GM12872 (cell line): ENCODE results near the gene RASD1.

ENCODE experiments used
- TF ChIP-seq, protein P1 (sequence below): IDR thresholded peaks from 3 replicates; pipeline ENCODE4 v1.5.1; 2011; ENCODE audit warnings: low read depth, mild to moderate bottlenecking, low read length, moderate library complexity; ENCODE audit not compliant: insufficient read depth

RASD1 gene

DNA sequence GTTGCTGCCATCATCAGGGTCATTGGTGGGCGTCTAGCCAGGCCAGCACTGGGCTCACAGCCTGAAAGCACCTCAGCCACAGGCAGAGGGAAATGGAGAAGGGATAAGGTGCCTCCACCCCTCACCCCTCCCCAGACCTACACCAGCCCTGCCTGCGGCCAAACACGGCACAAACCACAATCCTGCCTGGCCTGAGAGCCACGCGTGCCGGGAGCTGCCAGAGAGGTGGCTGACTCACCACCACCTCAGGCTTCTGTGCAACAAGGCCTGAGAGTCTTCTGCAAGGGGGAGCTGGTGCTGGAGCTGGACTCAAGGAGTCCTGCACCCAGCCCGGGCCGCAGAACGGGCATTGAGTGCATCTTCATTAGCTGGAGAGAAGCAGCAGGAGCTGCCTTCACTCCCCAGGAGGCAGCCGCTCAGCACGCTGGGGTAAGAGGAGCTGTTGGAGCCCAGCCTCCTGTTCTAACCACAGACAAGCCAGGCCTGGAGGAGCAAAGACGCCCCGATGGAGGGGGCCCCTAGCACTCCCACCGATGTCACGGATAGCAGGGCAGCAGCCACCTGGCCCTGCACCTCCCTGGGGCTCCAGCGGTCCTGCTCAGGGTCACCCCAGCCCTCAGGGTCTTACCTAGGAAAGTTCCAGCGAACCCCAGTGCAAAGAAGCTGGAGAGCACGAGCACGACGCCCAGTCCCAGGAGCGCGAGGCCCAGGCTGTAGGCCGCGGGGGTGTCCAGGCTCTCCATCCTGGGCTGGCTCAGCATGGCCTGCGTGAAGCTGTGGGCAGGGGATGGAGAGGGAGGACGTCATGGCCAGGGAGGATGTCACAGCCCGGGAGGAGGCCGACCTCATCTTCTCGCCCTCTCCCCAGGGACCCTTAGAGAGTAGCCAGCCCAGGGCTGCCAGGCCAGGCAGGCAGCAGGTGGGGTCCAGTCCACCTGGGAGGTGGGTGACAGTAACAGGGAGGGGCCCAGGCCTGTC, 16.0 kb upstream of the RASD1 start:
- TF ChIP-seq, protein P1, sequence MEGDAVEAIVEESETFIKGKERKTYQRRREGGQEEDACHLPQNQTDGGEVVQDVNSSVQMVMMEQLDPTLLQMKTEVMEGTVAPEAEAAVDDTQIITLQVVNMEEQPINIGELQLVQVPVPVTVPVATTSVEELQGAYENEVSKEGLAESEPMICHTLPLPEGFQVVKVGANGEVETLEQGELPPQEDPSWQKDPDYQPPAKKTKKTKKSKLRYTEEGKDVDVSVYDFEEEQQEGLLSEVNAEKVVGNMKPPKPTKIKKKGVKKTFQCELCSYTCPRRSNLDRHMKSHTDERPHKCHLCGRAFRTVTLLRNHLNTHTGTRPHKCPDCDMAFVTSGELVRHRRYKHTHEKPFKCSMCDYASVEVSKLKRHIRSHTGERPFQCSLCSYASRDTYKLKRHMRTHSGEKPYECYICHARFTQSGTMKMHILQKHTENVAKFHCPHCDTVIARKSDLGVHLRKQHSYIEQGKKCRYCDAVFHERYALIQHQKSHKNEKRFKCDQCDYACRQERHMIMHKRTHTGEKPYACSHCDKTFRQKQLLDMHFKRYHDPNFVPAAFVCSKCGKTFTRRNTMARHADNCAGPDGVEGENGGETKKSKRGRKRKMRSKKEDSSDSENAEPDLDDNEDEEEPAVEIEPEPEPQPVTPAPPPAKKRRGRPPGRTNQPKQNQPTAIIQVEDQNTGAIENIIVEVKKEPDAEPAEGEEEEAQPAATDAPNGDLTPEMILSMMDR: no peak

DNA sequence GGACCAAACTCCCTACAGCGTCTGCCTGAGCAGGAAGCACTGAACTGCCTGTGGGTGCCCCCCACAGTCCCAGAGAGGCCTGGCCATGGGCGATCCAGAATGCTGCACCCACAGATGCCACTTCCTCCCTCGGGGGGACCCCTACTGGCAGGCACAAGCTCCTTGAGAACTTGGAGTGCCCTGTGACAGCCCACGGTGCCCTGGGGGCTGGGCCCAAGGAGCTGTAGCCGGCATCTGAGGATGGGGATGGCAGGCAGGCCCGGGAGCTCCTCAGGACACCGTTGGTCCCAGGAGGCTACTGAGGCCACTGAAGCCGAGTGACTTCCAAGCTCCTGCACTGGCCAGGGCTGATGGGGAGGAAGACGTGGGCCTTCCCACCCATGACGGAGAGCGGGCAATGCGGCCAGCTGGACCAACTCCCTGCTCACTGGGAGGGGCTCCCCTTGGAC, 15.1 kb upstream of the RASD1 start:
- TF ChIP-seq, protein P1: no peak

DNA sequence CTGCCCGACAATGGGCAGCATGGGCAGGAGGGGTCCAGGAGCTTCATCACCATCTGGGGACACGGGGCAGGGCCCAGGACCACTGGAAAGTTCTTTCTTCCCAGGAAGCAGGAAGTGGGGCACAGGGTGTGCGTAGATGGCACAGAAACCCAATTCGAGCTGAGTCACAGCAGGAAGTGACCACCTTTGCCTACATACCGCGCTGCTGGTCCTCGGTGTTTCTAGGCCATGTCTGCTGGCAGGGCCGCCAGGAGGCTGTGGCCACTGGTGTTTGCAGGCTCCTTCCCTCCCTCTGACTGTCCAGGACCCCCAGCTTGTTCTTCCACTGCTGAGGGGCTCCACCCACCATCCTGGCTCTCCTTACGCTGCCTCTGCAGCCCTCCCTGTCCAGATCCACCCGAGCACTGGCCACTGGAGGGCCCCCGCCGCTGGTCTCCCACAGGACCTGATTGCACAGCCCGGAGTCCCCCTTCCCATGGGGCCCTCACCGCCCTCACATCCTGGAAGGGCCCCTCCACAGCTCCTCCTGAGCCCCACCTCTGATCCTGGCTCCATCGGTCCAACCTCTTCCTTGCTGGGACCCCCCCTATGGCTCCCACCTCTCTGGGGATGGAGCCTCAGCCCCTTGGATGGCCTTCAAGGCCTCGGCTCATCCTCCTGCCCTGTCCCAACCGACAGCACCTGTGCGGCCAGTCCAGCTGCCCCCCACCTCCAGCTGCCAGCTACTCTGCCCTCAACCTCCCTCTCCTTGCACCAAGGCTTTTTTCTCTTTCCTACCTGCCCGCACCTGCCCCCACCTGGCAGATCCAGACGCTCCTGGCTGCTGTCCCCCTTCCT, 14.5 kb upstream of the RASD1 start:
- TF ChIP-seq, protein P1: no peak

DNA sequence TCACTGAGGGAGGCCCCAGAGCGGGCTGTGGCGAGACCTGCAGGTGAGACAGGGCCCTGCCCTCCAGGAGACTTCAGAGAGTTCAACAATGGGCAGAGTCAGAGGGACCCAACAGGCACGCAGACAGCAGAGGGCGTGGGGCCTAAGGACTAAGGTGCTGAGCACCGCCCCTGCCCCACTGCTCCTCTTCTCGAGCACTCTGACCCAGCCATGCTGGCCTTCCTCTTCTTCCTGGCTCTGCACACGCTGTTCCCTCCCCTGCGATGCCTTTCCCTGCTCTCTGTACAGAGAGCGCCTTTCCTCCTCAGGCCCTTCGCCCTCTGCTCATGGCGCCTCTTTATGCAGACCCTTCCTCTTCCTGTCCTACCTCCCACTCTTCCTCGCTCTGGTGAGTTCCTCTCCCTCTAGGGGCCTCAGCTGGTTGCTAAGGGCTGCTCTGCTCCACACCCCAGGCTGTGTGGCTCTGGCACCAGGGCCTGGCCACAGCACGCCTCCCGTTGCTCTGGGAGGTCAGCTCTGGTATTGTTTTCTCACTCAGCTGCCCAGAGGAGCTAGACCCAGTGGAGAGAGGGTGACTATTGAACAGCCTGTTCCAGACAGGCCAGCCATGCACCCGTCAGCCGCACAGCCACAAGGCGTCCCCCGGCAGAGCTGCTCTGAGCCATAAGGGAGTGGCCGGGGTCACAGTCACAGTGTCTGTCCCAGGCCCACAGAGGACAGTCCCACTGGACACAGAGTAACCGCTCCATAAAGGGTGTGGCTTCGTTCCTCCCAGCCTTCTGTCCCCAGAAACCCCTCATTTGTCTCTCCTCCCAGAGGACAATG, 13.6 kb upstream of the RASD1 start:
- TF ChIP-seq, protein P1: no peak

DNA sequence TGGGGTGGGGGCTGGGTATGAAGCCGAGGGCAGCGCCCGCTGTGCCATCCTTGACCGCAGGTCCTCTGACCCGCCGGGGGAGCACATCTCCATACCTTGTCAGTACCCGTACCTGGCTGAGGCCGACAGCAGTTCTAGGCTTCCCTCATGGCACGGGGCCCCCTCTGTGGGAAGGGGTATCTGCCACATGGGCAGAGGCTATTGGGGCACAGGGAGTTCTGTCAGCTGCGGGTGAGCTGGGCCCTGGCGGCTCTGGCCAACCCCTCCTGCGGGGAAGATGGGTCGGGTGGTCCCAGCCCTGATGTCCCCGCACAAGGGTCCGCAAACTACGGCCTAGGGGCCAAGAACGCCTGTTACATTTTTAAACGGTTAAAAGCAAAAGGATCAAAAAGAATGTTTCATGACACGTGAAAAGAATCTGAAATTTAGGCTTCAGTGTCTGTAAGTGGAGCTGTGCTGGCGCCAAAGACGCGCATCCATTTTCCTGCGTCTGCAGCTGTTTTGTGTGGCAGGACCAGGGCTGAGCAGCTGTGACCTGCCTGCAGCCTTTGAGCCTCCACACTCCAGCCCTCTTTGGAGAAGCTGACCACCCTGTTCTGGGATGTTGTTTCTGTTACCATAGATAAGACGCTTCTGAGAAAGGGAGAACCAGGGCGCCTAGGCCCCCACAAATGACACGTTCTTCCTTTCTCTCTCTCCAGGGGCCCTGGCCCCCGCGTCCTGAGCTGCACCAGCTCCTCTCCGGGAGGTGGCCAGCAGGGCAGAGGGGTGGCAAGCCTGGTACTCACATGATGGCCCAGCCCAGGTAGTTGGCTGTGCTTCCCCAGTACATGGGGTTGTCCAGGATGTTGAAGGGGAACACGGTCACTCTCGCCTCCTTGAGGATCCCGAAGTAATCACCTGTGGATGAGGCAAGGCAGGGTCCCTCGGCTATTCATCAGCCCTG, 12.7 kb upstream of the RASD1 start:
- TF ChIP-seq, protein P1: no peak

DNA sequence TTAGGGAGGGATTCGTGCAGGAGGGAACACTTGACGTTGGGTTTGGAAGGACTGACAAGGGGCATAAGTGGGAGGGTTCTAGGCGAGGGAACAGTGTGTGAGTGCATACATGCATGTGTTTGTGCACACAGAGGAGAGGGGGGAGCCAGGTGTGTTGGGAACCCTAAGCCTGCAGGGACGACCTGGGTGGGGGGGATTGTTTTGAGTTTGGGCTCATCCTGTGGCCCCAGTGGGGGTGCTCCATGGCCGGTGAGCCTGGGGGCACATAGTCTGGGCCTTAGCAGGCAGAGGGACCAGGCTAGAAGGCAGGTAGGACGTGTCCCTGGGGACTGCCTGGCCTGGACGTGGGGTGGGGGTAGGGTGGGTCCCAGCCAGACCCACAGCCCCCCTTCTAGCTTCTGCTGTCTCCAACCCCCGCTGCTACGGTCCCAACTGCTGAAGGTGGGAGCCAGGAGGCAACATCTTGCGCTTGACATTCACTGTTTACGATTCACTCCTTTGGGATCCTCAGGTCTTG, 11.9 kb upstream of the RASD1 start:
- TF ChIP-seq, protein P1: no peak
